ENCODE results near the gene PTCD3.

DNA sequence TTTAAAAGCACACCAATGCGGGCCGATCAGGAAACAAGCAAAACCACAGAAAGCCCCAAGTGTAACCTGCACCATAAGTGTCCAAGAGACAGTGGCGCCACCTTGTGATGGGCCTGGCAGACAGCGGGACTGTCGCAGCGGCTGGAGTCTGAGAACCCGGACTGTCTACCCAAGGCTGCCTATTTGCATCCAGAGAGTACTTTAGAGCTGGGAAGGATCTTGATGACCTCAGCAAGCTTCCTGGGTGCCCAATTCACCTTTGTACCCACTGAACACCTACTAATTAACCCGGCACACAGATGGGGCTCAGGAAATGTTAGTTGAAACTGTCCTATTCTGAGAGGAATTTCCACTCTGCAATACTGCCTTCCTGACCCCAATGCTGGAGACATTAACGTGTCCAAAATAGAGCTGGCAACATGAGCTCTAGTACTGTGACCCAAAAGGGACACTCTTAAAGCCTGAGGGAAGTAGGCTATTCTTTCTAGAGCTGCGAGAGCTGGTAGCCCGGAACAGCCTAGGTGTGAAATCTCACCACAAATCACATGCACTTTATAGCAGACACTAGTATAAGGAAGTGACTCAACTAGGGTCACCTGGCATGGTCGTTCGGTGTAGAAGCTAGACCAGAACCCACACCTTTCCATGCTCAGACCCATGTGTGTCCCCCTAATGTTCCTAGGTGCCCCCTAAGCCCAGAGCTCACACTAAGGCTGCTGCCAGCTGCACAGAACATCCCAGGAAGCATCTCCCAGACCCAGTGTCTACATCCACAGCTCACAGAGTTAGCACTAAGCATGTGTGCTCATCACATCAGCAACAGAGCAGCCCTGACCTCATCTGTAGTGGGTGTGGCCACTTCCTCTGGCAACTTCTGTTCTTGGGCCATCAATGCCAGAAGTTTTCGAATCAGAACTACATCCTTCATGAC is 25.8 kb upstream of the PTCD3 start:
- TF ChIP-seq, protein P1, sequence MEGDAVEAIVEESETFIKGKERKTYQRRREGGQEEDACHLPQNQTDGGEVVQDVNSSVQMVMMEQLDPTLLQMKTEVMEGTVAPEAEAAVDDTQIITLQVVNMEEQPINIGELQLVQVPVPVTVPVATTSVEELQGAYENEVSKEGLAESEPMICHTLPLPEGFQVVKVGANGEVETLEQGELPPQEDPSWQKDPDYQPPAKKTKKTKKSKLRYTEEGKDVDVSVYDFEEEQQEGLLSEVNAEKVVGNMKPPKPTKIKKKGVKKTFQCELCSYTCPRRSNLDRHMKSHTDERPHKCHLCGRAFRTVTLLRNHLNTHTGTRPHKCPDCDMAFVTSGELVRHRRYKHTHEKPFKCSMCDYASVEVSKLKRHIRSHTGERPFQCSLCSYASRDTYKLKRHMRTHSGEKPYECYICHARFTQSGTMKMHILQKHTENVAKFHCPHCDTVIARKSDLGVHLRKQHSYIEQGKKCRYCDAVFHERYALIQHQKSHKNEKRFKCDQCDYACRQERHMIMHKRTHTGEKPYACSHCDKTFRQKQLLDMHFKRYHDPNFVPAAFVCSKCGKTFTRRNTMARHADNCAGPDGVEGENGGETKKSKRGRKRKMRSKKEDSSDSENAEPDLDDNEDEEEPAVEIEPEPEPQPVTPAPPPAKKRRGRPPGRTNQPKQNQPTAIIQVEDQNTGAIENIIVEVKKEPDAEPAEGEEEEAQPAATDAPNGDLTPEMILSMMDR (IDR thresholded peaks at IDR 0.05): peak; percentile 74 to 90 (median 80)
- no peak for TF ChIP-seq POLR2A (IDR thresholded peaks at IDR 0.05)
